ENCODE measurements around the gene LOXL4.
"Not testable (repeated sequence)": the region's sequence is repeated elsewhere in the genome, so short reads cannot be mapped to it uniquely, and the experiment has no call there.

- not testable (repeated sequence) for TF ChIP-seq CTCF (IDR thresholded peaks at IDR 0.05 in 4 of 5, conservative IDR thresholded peaks at IDR 0.05 in 1 of 5); POLR2A (IDR thresholded peaks at IDR 0.05)
These were observed 39.7 kb downstream of the LOXL4 start for GRCh38 chr10:98228266-98228665.
